GM12878 (cell line): ENCODE results near the gene CDCP2. TPM values are rescaled to one million over a fixed set of nuclear protein-coding genes. Genes with fewer than 3 reads are reported as not detected.
A peak's percentile ranks its signal among the peaks of the same experiment; 100 is the strongest.

Source experiments
- ATAC-seq: fragments of 200-7000 bp; cut with Tn5 transposase; 3 replicates; pipeline ENCODE4 v1.9.1; 2020; ENCODE audit warnings: mild to moderate bottlenecking, moderate library complexity
- BruUV-seq: library from RNA; stranded (reverse); fragments of 400-500 nt; replicated peaks from 2 replicates; lab custom pipeline; 2021; lab: Mats Ljungman, UMichigan
- CTCF ChIA-PET: fragments of 300-600 bp; sonication (Branson Sonifier 250); formaldehyde crosslinking; extraction: SDS; loops from one replicate; lab custom pipeline; 2021; ENCODE audit warnings: inconsistent platforms; lab: Yijun Ruan, JAX
- POLR2A ChIA-PET: fragments of 350-600 bp; formaldehyde crosslinking; extraction: SDS; loops from one replicate; lab custom pipeline; 2021; ENCODE audit warnings: inconsistent platforms; lab: Charles Lee
- RAD21 ChIA-PET: fragments of 300-600 bp; sonication (Branson Sonifier 250); formaldehyde crosslinking; loops from one replicate; lab custom pipeline; 2023; ENCODE audit warnings: antibody characterized with exemption; ENCODE audit not compliant: unreplicated experiment; lab: Charles Lee
- SMC1A ChIA-PET: fragments of 300-600 bp; sonication (Branson Sonifier 250); formaldehyde crosslinking; loops from one replicate; lab custom pipeline; 2023; ENCODE audit not compliant: unreplicated experiment, uncharacterized antibody; lab: Charles Lee
- DNase-seq: peaks from one replicate; pipeline ENCODE4 v3.0.0-alpha.2; 2011; ENCODE audit warnings: low read depth, low spot score
- FAIRE-seq: peaks from 3 replicates; lab custom pipeline; 2011; peaks lifted over from hg19 to GRCh38; lab: Jason Lieb, UNC
- H2AFZ ChIP-seq: 2 replicates; pipeline ENCODE4 v1.6.0; 2011; ENCODE audit warnings: low read depth, low read length, control low read depth; ENCODE audit not compliant: control insufficient read depth
- H3K27ac ChIP-seq: 2 replicates; pipeline ENCODE4 v1.5.1; 2011; ENCODE audit warnings: control low read depth; ENCODE audit not compliant: control insufficient read depth, insufficient read depth
- H3K27me3 ChIP-seq, 2 experiments: replicated peaks in 1 of 2; 2 replicates each; pipeline versions ENCODE4 v1.6.0 to v1.6.1; 2011; ENCODE audit warnings: low read length in 1 of 2; ENCODE audit not compliant: control insufficient read depth in 2 of 2, insufficient read depth in 2 of 2
- H3K36me3 ChIP-seq, 2 experiments: 2 replicates each; pipeline ENCODE4 v1.5.1; 2011; ENCODE audit warnings: low read length in 1 of 2; ENCODE audit not compliant: control insufficient read depth in 2 of 2, insufficient read depth in 2 of 2
- H3K4me1 ChIP-seq: 2 replicates; pipeline ENCODE4 v1.6.1; 2011; ENCODE audit warnings: mild to moderate bottlenecking, low read length, moderate library complexity, mixed read lengths; ENCODE audit not compliant: control insufficient read depth, insufficient read depth
- H3K4me2 ChIP-seq: 2 replicates; pipeline ENCODE4 v1.6.0; 2011; ENCODE audit warnings: control low read depth; ENCODE audit not compliant: control insufficient read depth, insufficient read depth
- H3K4me3 ChIP-seq: fragments of 200-600 bp; sonication (generic); 2 replicates; pipeline ENCODE4 v1.5.1; 2016
- H3K79me2 ChIP-seq: 2 replicates; pipeline ENCODE4 v1.6.0; 2011; ENCODE audit warnings: low read length; ENCODE audit not compliant: control insufficient read depth, insufficient read depth
- H3K9ac ChIP-seq: 2 replicates; pipeline ENCODE4 v1.8.0; 2011; ENCODE audit warnings: low read length, control low read depth, mixed read lengths; ENCODE audit not compliant: control insufficient read depth, insufficient read depth
- H3K9me3 ChIP-seq: replicated peaks from 3 replicates; pipeline ENCODE4 v1.5.1; 2011; ENCODE audit warnings: mild to moderate bottlenecking, low read length; ENCODE audit not compliant: control insufficient read depth, insufficient read depth
- H4K20me1 ChIP-seq: 2 replicates; pipeline ENCODE4 v1.6.0; 2011; ENCODE audit not compliant: control insufficient read depth, insufficient read depth
- BCLAF1 ChIP-seq: fragments of 450-650 bp; IDR thresholded peaks from 2 replicates; pipeline ENCODE4 v1.6.1; 2017; ENCODE audit warnings: antibody characterized with exemption, mild to moderate bottlenecking, moderate library complexity
- CREB1 ChIP-seq: IDR thresholded peaks from 2 replicates; pipeline ENCODE4 v1.6.1; 2012; ENCODE audit warnings: low read depth, mild to moderate bottlenecking, inconsistent platforms
- EED ChIP-seq: sonication (generic); IDR thresholded peaks from 2 replicates; pipeline ENCODE4 v1.6.1; 2016; ENCODE audit warnings: antibody characterized with exemption, low read depth
- HDAC2 ChIP-seq: fragments of 200-600 bp; sonication (generic); IDR thresholded peaks from 2 replicates; pipeline ENCODE4 v1.6.1; 2017
- LARP7 ChIP-seq: fragments of 450-650 bp; IDR thresholded peaks from 2 replicates; pipeline ENCODE4 v1.6.1; 2017; ENCODE audit warnings: mild to moderate bottlenecking
- MTA2 ChIP-seq: fragments of 450-650 bp; IDR thresholded peaks from 2 replicates; pipeline ENCODE4 v1.6.1; 2016; ENCODE audit warnings: low read depth, mild to moderate bottlenecking, moderate library complexity
- POLR2A ChIP-seq: IDR thresholded peaks from 2 replicates; pipeline ENCODE4 v1.6.1; 2011; ENCODE audit warnings: low read depth, mild to moderate bottlenecking, low read length
- RB1 ChIP-seq: fragments of 450-650 bp; formaldehyde crosslinking; IDR thresholded peaks from 2 replicates; pipeline ENCODE4 v1.6.1; 2017; ENCODE audit warnings: mild to moderate bottlenecking, borderline replicate concordance
- TCF3 ChIP-seq: IDR thresholded peaks from 2 replicates; pipeline ENCODE4 v1.6.1; 2012; ENCODE audit warnings: low read depth, mild to moderate bottlenecking, low read length, borderline replicate concordance; ENCODE audit not compliant: insufficient read depth
- WGBS: methylation state at CpG from one replicate; pipeline ENCODE4 v1.1.6; 2016; ENCODE audit warnings: low lambda C conversion rate; ENCODE audit not compliant: insufficient replicate concordance, insufficient coverage; ENCODE audit errors: missing lambda C conversion rate; 5-methylcytosine and 5-hydroxymethylcytosine counted together
- in situ Hi-C: fragments of 300-500 bp; cut with MboI; formaldehyde crosslinking; loops from 9 replicates; pipeline ENCODE4 v1.14.3; 2018; ENCODE audit warnings: mixed read lengths
- intact Hi-C: fragments of 100-400 bp; cut with micrococcal nuclease; formaldehyde crosslinking; loops from one replicate; pipeline ENCODE4 v1.14.2; 2022; ENCODE audit not compliant: unreplicated experiment
- polyA plus RNA-seq, 11 experiments: library from polyadenylated mRNA; depleted of rRNA in 4 of 11; unstranded in 6 of 11; stranded (reverse) in 5 of 11; fragments of >200 nt; fragmentation: Nextera tagmentation in 4 of 11; fragmentation: Illumina TruSeq in 1 of 11; extraction: Ambion mirVana in 4 of 11; extraction: Trizol in 1 of 11; gene quantifications; 1 replicate in 1 of 11; 2 replicates in 10 of 11; pipeline versions ENCODE4 v1.2.1 to v1.2.3, GENCODE V29; 2011 to 2016; ENCODE audit warnings: inconsistent platforms in 2 of 11, missing spikeins in 2 of 11, low read depth in 1 of 11
- total RNA-seq, 4 experiments: library from RNA; depleted of rRNA in 3 of 4; stranded (reverse); fragments of >200 nt in 3 of 4; fragmentation: Illumina TruSeq in 1 of 4; extraction: Trizol in 1 of 4; gene quantifications; 2 replicates each; pipeline versions ENCODE4 v1.2.1 to v1.2.3, GENCODE V29; 2013 to 2021
- TF ChIP-seq, protein P1 (sequence below): fragments of 150-350 bp; IDR thresholded peaks from 2 replicates; pipeline ENCODE4 v1.6.1; 2016; ENCODE audit warnings: low read depth, low read length
- TF ChIP-seq, protein P2 (sequence below): IDR thresholded peaks from 2 replicates; pipeline ENCODE4 v1.6.1; 2011; ENCODE audit warnings: mild to moderate bottlenecking, low read depth, low read length, moderate library complexity; ENCODE audit not compliant: insufficient replicate concordance

CDCP2 gene
- total and polyA plus RNA-seq, 10 of the 15 experiments (the other 5 are each of a cell fraction or from before 2014, with no cell fraction given), result 0.06 TPM; not detected in 9

DNA sequence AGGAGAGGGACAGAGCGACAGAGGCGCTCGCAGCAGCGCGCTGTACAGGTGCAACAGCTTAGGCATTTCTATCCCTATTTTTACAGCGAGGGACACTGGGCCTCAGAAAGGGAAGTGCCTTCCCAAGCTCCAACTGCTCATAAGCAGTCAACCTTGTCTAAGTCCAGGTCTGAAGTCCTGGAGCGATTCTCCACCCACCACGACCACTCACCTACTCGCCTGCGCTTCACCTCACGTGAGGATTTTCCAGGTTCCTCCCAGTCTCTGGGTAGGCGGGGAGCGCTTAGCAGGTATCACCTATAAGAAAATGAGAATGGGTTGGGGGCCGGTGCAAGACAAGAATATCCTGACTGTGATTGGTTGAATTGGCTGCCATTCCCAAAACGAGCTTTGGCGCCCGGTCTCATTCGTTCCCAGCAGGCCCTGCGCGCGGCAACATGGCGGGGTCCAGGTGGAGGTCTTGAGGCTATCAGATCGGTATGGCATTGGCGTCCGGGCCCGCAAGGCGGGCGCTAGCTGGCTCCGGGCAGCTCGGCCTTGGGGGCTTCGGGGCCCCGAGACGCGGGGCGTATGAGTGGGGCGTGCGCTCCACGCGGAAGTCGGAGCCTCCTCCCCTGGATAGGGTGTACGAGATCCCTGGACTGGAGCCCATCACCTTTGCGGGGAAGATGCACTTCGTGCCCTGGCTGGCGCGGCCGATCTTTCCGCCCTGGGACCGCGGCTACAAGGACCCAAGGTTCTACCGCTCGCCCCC lies 47.1 kb upstream of the CDCP2 start, which contains the start of the genes CYB5RL and MRPL37:
CYB5RL (minus strand) TSS at position 266 of the 754 bp plus-strand sequence. CDS start 4,414 bp downstream, outside the sequence.
MRPL37 (plus strand) TSS at position 403 of the 754 bp plus-strand sequence; CDS start at position 480, 77 bp downstream.
- Histone ChIP-seq H2AFZ (peak within 1 kb of the TSS; percentile 92), H3K79me2 (peaks cover 41% of the 10 kb centered on the region), H3K4me2 (peak within 1 kb of the TSS; percentile 92), H3K27me3 (no peaks in the 10 kb centered on the region), H3K9me3 (no peaks in the 10 kb centered on the region), H3K36me3 (peaks cover 0 to 3% of the 10 kb centered on the region in 2 experiments; a peak in 2 of 4 replicates), H3K4me1 (0 out of 2 replicates have a peak, but pooled peaks cover 5% of the 10 kb centered on the region), H3K27ac (peak within 1 kb of the TSS; percentile 68), H4K20me1 (no peaks in the 10 kb centered on the region), H3K4me3 (peak within 1 kb of the TSS; percentile 88), H3K9ac (peak within 1 kb of the TSS; percentile 78)
- intact Hi-C loops (loop anchor here (5.0 kb wide), 2 partner anchors 207 to 287 kb away; partner anchors contain the start of gene SSBP3), in situ Hi-C loops (no loop called here)
- DNase-seq, result peak; percentile 91
- ChIA-PET RAD21 (interaction anchor here (0.5 to 2.3 kb wide), 8 partner anchors 19 to 289 kb away, joined by 3 to 9 read pairs (median 4); partner anchors contain the start of gene IFT25), POLR2A (interaction anchor here (0.6 to 1.1 kb wide), 5 partner anchors 10 to 289 kb away, joined by 3 to 9 read pairs (median 3); partner anchors contain the start of genes IFT25 and SSBP3), CTCF (interaction anchor here (0.8 to 3.5 kb wide), 5 partner anchors 18 to 339 kb away, joined by 3 to 16 read pairs (median 3); no protein-coding TSS in a partner anchor), SMC1A (interaction anchor here (0.7 to 1.6 kb wide), 4 partner anchors 9 to 288 kb away, joined by 3 to 5 read pairs (median 4); no protein-coding TSS in a partner anchor)
- peak; percentile 95 for FAIRE-seq
- no TSS peak for BruUV-seq
- peak; percentile 98 for ATAC-seq
- WGBS, result 1% methylated on average over 51 of the region's 51 CpGs
- TF ChIP-seq CREB1 (peak; percentile 79), LARP7 (peak; percentile 81; the same call in 1 of the 2 replicates), RB1 (peak; percentile 86; the same call in 1 of the 2 replicates), BCLAF1 (no peak), HDAC2 (peak; percentile 59; the same call in 1 of the 2 replicates), POLR2A (peak; percentile 95), MTA2 (0 out of 2 replicates have a peak, but pooled peaks have one; percentile 25), TCF3 (0 out of 2 replicates have a peak, but pooled peaks have one; percentile 59), EED (peak; percentile 68; the same call in 1 of the 2 replicates)
- TF ChIP-seq, protein P1, sequence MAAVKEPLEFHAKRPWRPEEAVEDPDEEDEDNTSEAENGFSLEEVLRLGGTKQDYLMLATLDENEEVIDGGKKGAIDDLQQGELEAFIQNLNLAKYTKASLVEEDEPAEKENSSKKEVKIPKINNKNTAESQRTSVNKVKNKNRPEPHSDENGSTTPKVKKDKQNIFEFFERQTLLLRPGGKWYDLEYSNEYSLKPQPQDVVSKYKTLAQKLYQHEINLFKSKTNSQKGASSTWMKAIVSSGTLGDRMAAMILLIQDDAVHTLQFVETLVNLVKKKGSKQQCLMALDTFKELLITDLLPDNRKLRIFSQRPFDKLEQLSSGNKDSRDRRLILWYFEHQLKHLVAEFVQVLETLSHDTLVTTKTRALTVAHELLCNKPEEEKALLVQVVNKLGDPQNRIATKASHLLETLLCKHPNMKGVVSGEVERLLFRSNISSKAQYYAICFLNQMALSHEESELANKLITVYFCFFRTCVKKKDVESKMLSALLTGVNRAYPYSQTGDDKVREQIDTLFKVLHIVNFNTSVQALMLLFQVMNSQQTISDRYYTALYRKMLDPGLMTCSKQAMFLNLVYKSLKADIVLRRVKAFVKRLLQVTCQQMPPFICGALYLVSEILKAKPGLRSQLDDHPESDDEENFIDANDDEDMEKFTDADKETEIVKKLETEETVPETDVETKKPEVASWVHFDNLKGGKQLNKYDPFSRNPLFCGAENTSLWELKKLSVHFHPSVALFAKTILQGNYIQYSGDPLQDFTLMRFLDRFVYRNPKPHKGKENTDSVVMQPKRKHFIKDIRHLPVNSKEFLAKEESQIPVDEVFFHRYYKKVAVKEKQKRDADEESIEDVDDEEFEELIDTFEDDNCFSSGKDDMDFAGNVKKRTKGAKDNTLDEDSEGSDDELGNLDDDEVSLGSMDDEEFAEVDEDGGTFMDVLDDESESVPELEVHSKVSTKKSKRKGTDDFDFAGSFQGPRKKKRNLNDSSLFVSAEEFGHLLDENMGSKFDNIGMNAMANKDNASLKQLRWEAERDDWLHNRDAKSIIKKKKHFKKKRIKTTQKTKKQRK, result peak; percentile 57; the same call in 1 of the 2 replicates
- TF ChIP-seq, protein P2, sequence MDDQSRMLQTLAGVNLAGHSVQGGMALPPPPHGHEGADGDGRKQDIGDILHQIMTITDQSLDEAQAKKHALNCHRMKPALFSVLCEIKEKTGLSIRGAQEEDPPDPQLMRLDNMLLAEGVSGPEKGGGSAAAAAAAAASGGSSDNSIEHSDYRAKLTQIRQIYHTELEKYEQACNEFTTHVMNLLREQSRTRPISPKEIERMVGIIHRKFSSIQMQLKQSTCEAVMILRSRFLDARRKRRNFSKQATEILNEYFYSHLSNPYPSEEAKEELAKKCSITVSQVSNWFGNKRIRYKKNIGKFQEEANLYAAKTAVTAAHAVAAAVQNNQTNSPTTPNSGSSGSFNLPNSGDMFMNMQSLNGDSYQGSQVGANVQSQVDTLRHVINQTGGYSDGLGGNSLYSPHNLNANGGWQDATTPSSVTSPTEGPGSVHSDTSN, result peak; percentile 99
